Measurements from ENCODE around the gene DNAJB7.
"Not testable (repeated sequence)": the region's sequence is repeated elsewhere in the genome, so short reads cannot be mapped to it uniquely, and the experiment has no call there.

The DNAJB7 gene

GRCh38 chr22:40862013-40862412 is at the start of gene DNAJB7:
DNAJB7 (minus strand) TSS chr22:40862113; CDS start chr22:40861994, 119 bp downstream.
- no peak for DNase-seq

- no peak for DNase-seq
Measured at GRCh38 chr22:40908895-40909294, 47.0 kb upstream of the DNAJB7 start.

GRCh38 chr22:40904101-40904500 is 42.2 kb upstream of the DNAJB7 start:
- DNase-seq, result no peak

- no peak for DNase-seq
Measured at GRCh38 chr22:40898850-40899357, 37.0 kb upstream of the DNAJB7 start.

GRCh38 chr22:40894417-40894816 is 32.5 kb upstream of the DNAJB7 start:
- no peak for DNase-seq

- no peak for DNase-seq
Measured at GRCh38 chr22:40890881-40891280, 29.0 kb upstream of the DNAJB7 start.

GRCh38 chr22:40889116-40889515 is 27.2 kb upstream of the DNAJB7 start:
- DNase-seq, result no peak

GRCh38 chr22:40878922-40879321 is 17.0 kb upstream of the DNAJB7 start:
- no peak for DNase-seq

- DNase-seq, result no peak
Measured at GRCh38 chr22:40877488-40877887, 15.6 kb upstream of the DNAJB7 start.

GRCh38 chr22:40876907-40877306 is 15.0 kb upstream of the DNAJB7 start:
- DNase-seq, result no peak

- DNase-seq, result no peak
Measured at GRCh38 chr22:40875111-40875510, 13.2 kb upstream of the DNAJB7 start.

GRCh38 chr22:40874016-40874415 is 12.1 kb upstream of the DNAJB7 start:
- no peak for DNase-seq

- not testable (repeated sequence) for DNase-seq
Measured at GRCh38 chr22:40868379-40868778, 6.5 kb upstream of the DNAJB7 start.

GRCh38 chr22:40867109-40867508 is 5.2 kb upstream of the DNAJB7 start:
- DNase-seq, result no peak

- no peak for DNase-seq
Measured at GRCh38 chr22:40862537-40862936, 624 bp upstream of the DNAJB7 start.

- DNase-seq, result no peak
Measured at GRCh38 chr22:40857309-40857855, 4.5 kb downstream of the DNAJB7 start.

GRCh38 chr22:40856513-40857308 is 5.2 kb downstream of the DNAJB7 start, which contains the start of the genes ST13 and XPNPEP3:
ST13 (minus strand) TSS chr22:40856639; CDS start chr22:40856540, 99 bp downstream.
XPNPEP3 (plus strand) TSS chr22:40857148; CDS start chr22:40857182, 34 bp downstream.
- DNase-seq, result peak; percentile 96

- DNase-seq, result peak; percentile 29
Measured at GRCh38 chr22:40855979-40856512, 5.9 kb downstream of the DNAJB7 start.

- no peak for DNase-seq
Measured at GRCh38 chr22:40855071-40855978, 6.6 kb downstream of the DNAJB7 start.

- DNase-seq, result no peak
Measured at GRCh38 chr22:40853961-40854360, 8.0 kb downstream of the DNAJB7 start.

GRCh38 chr22:40853333-40853732 is 8.6 kb downstream of the DNAJB7 start:
- DNase-seq, result no peak

- not testable (repeated sequence) for DNase-seq
Measured at GRCh38 chr22:40845816-40846215, 16.1 kb downstream of the DNAJB7 start.

GRCh38 chr22:40844951-40845350 is 17.0 kb downstream of the DNAJB7 start:
- DNase-seq, result no peak

All from CD4-positive, alpha-beta T cell treated with Interferon gamma for 1 hour (primary cell).